Measurements from ENCODE around the gene FAM180B.
"Not testable (repeated sequence)": the region's sequence is repeated elsewhere in the genome, so short reads cannot be mapped to it uniquely, and the experiment has no call there.

FAM180B gene

GRCh38 chr11:47560426-47560825, 26.1 kb upstream of the FAM180B start:
- H3K4me3 ChIP-seq (ENCODE audit: low read depth, low read length), result no peak overlapping the region

GRCh38 chr11:47562393-47562792, 24.1 kb upstream of the FAM180B start:
- DNase-seq (ENCODE audit: low read depth, low spot score); in situ Hi-C loops (cut with HindIII; ENCODE audit: low sequenced_read_pairs); H3K4me3 ChIP-seq (ENCODE audit: low read depth, low read length): not testable (repeated sequence)

More at GRCh38 chr11:47560426-47560825, 26.1 kb upstream of the FAM180B start:
- no peak for TF ChIP-seq CTCF (IDR thresholded peaks at IDR 0.05; ENCODE audit: low read depth, low read length)
- DNase-seq (ENCODE audit: low read depth, low spot score), result no peak
- in situ Hi-C loops (cut with HindIII; ENCODE audit: low sequenced_read_pairs), result no loop called here

- H3K4me3 ChIP-seq (ENCODE audit: low read depth, low read length); DNase-seq (ENCODE audit: low read depth, low spot score); in situ Hi-C loops (cut with HindIII; ENCODE audit: low sequenced_read_pairs): not testable (repeated sequence)
Observed at GRCh38 chr11:47564366-47564765, 22.1 kb upstream of the FAM180B start.

GRCh38 chr11:47564933-47565339, 21.5 kb upstream of the FAM180B start:
- DNase-seq (ENCODE audit: low read depth, low spot score), result no peak
- no peak for TF ChIP-seq CTCF (IDR thresholded peaks at IDR 0.05; ENCODE audit: low read depth, low read length)
- H3K4me3 ChIP-seq (ENCODE audit: low read depth, low read length), result peak overlapping the region; percentile 70
- in situ Hi-C loops (cut with HindIII; ENCODE audit: low sequenced_read_pairs), result no loop called here

GRCh38 chr11:47565340-47566148, 20.9 kb upstream of the FAM180B start, which contains the start of gene PTPMT1:
Gene PTPMT1, plus strand, starts transcription at chr11:47565599. Its CDS starts 24 bp downstream, at chr11:47565623.
- H3K4me3 ChIP-seq (ENCODE audit: low read depth, low read length), result peak within 1 kb of the TSS; percentile 70
- peak; percentile 61 for DNase-seq (ENCODE audit: low read depth, low spot score)
- no peak for TF ChIP-seq CTCF (IDR thresholded peaks at IDR 0.05; ENCODE audit: low read depth, low read length)
- in situ Hi-C loops (cut with HindIII; ENCODE audit: low sequenced_read_pairs), result no loop called here

GRCh38 chr11:47566149-47566698, 20.3 kb upstream of the FAM180B start:
- DNase-seq (ENCODE audit: low read depth, low spot score), result no peak
- TF ChIP-seq CTCF (IDR thresholded peaks at IDR 0.05; ENCODE audit: low read depth, low read length), result no peak
- in situ Hi-C loops (cut with HindIII; ENCODE audit: low sequenced_read_pairs), result no loop called here
- peak overlapping the region; percentile 70 for H3K4me3 ChIP-seq (ENCODE audit: low read depth, low read length)

- H3K4me3 ChIP-seq (ENCODE audit: low read depth, low read length), result no peak overlapping the region
- no peak for DNase-seq (ENCODE audit: low read depth, low spot score)
- in situ Hi-C loops (cut with HindIII; ENCODE audit: low sequenced_read_pairs), result no loop called here
- TF ChIP-seq CTCF (IDR thresholded peaks at IDR 0.05; ENCODE audit: low read depth, low read length), result no peak
Observed at GRCh38 chr11:47569646-47570045, 16.8 kb upstream of the FAM180B start.
